Measurements from ENCODE around the gene BRPF3. TPM values are rescaled to one million over a fixed set of nuclear protein-coding genes. Genes with fewer than 3 reads are reported as not detected.
A peak's percentile ranks its signal among the peaks of the same experiment; 100 is the strongest.

The BRPF3 gene
- total and polyA plus RNA-seq, 10 of the 15 experiments (the other 5 are each of a cell fraction or from before 2014, with no cell fraction given): 2.3 to 16.1 (median 6.7) TPM

- Histone ChIP-seq H3K4me3 (no peak overlapping the region), H4K20me1 (ENCODE audit: control insufficient read depth, insufficient read depth) (no peaks in the 10 kb centered on the region), H3K9me3 (replicated peaks; ENCODE audit: control insufficient read depth, insufficient read depth, low read length) (no peaks in the 10 kb centered on the region), H3K4me1 (ENCODE audit: control insufficient read depth, insufficient read depth, low read length) (no peaks in the 10 kb centered on the region), H3K4me2 (ENCODE audit: control insufficient read depth, insufficient read depth) (no peak overlapping the region), H3K79me2 (ENCODE audit: control insufficient read depth, insufficient read depth, low read length) (no peaks in the 10 kb centered on the region), H3K9ac (ENCODE audit: control insufficient read depth, insufficient read depth, low read length) (no peak overlapping the region), H3K27me3 (replicated peaks in 1 of 2; ENCODE audit: control insufficient read depth in 2 of 2, insufficient read depth in 2 of 2, low read length in 1 of 2) (no peaks in the 10 kb centered on the region), H3K27ac (ENCODE audit: control insufficient read depth, insufficient read depth) (no peak overlapping the region), H3K36me3 (ENCODE audit: control insufficient read depth in 2 of 2, insufficient read depth in 2 of 2, low read length in 1 of 2) (peaks cover 5 to 6% of the 10 kb centered on the region in 2 experiments; a peak in 3 of 4 replicates), H2AFZ (ENCODE audit: control insufficient read depth, low read depth, low read length) (no peak overlapping the region)
- DNase-seq (ENCODE audit: low read depth, low spot score): no peak
- BruUV-seq (replicated peaks): no TSS peak
- SMC1A ChIA-PET (ENCODE audit: uncharacterized antibody, unreplicated experiment): no interaction called here
- POLR2A ChIA-PET: no interaction called here
- RAD21 ChIA-PET (ENCODE audit: unreplicated experiment): no interaction called here
- WGBS (ENCODE audit: insufficient coverage, insufficient replicate concordance, low lambda C conversion rate, missing lambda C conversion rate): 17% methylated on average over 3 of the region's 3 CpGs
- CTCF ChIA-PET: no interaction called here
- in situ Hi-C loops (cut with MboI) (no loop called here), intact Hi-C loops (cut with micrococcal nuclease; ENCODE audit: unreplicated experiment) (no loop called here)
- FAIRE-seq: no peak
- ATAC-seq: peak; percentile 35; the same call in 1 of the 3 replicates
- TF ChIP-seq RAD21 (IDR thresholded peaks at IDR 0.05; ENCODE audit: insufficient read depth, low read depth, low read length) (no peak), NR2F1 (conservative IDR thresholded peaks at IDR 0.05) (no peak), HCFC1 (IDR thresholded peaks at IDR 0.05; ENCODE audit: low read length) (no peak), JUND (IDR thresholded peaks at IDR 0.05; ENCODE audit: low read depth, low read length) (no peak), MTA3 (IDR thresholded peaks at IDR 0.05; ENCODE audit: borderline replicate concordance, low read length) (no peak), CBFB (IDR thresholded peaks at IDR 0.05; ENCODE audit: low read depth) (no peak), ZNF687 (IDR thresholded peaks at IDR 0.05) (no peak), GATAD2B (conservative IDR thresholded peaks at IDR 0.05; ENCODE audit: low read depth) (no peak), IRF5 (IDR thresholded peaks at IDR 0.05; ENCODE audit: borderline replicate concordance) (no peak), PAX5 (IDR thresholded peaks at IDR 0.05; ENCODE audit: borderline replicate concordance, low read depth, low read length) (no peak), CTCF (IDR thresholded peaks at IDR 0.05 in 2 of 3, conservative IDR thresholded peaks at IDR 0.05 in 1 of 3; ENCODE audit: control insufficient read depth in 2 of 3, extremely low read depth in 1 of 3, insufficient read depth in 1 of 3, low read depth in 3 of 3, low read length in 3 of 3) (no peak), USF2 (IDR thresholded peaks at IDR 0.05; ENCODE audit: borderline replicate concordance, low read depth, low read length) (no peak), EGR1 (IDR thresholded peaks at IDR 0.05; ENCODE audit: borderline replicate concordance in 1 of 2, low read depth in 2 of 2, low read length in 2 of 2) (no peak), SKIL (IDR thresholded peaks at IDR 0.05; ENCODE audit: low read depth, poor library complexity, severe bottlenecking) (no peak)
Observed at GRCh38 chr6:36235309-36235708, 38.8 kb downstream of the BRPF3 start.

Measured in GM12878 (cell line).